Measurements from ENCODE around the gene NR0B2.
"Not testable (repeated sequence)": the region's sequence is repeated elsewhere in the genome, so short reads cannot be mapped to it uniquely, and the experiment has no call there.

The NR0B2 gene

GRCh38 chr1:26913754-26914619, at the start of gene NR0B2:
Gene NR0B2, minus strand, starts transcription at chr1:26913975. Its CDS starts 35 bp downstream, at chr1:26913940.
- no peak for DNase-seq

GRCh38 chr1:26961826-26962225, 48.1 kb upstream of the NR0B2 start:
- DNase-seq = no peak

- no peak for DNase-seq
Measured at GRCh38 chr1:26960625-26960966, 46.8 kb upstream of the NR0B2 start.

GRCh38 chr1:26959722-26960624, 46.2 kb upstream of the NR0B2 start, which contains the start of gene KDF1:
Gene KDF1, minus strand, starts transcription at chr1:26960468. Its CDS starts 8,088 bp downstream, at chr1:26952380.
- peak; percentile 28 for DNase-seq

GRCh38 chr1:26959270-26959669, 45.5 kb upstream of the NR0B2 start:
- DNase-seq = no peak

- no peak for DNase-seq
Measured at GRCh38 chr1:26957306-26957705, 43.5 kb upstream of the NR0B2 start.

- DNase-seq = no peak
Measured at GRCh38 chr1:26956321-26956720, 42.5 kb upstream of the NR0B2 start.

- no peak for DNase-seq
Measured at GRCh38 chr1:26953374-26953773, 39.6 kb upstream of the NR0B2 start.

- DNase-seq = no peak
Measured at GRCh38 chr1:26951821-26952497, 38.2 kb upstream of the NR0B2 start.

- no peak for DNase-seq
Measured at GRCh38 chr1:26951216-26951615, 37.4 kb upstream of the NR0B2 start.

- DNase-seq = no peak
Measured at GRCh38 chr1:26950602-26951001, 36.8 kb upstream of the NR0B2 start.

GRCh38 chr1:26949926-26950319, 36.1 kb upstream of the NR0B2 start:
- no peak for DNase-seq

GRCh38 chr1:26949266-26949925, 35.6 kb upstream of the NR0B2 start:
- DNase-seq = no peak

GRCh38 chr1:26948725-26949057, 34.9 kb upstream of the NR0B2 start:
- DNase-seq = not testable (repeated sequence)

- DNase-seq = no peak
Measured at GRCh38 chr1:26946270-26946669, 32.5 kb upstream of the NR0B2 start.

GRCh38 chr1:26945728-26946127, 32.0 kb upstream of the NR0B2 start:
- DNase-seq = no peak

GRCh38 chr1:26945138-26945537, 31.4 kb upstream of the NR0B2 start:
- DNase-seq = no peak

GRCh38 chr1:26942656-26943055, 28.9 kb upstream of the NR0B2 start:
- DNase-seq = no peak

- no peak for DNase-seq
Measured at GRCh38 chr1:26941311-26941710, 27.5 kb upstream of the NR0B2 start.

GRCh38 chr1:26938659-26939025, 24.9 kb upstream of the NR0B2 start:
- no peak for DNase-seq

GRCh38 chr1:26938004-26938658, 24.4 kb upstream of the NR0B2 start:
- no peak for DNase-seq

GRCh38 chr1:26936823-26937222, 23.0 kb upstream of the NR0B2 start:
- DNase-seq = no peak
